ENCODE data around the gene MACO1. TPM values are rescaled to one million over a fixed set of nuclear protein-coding genes. Genes with fewer than 3 reads are reported as not detected.

The MACO1 gene
- total and polyA plus RNA-seq, 2 of the 13 experiments (the other 11 are each of a cell fraction or from before 2014, with no cell fraction given) = 9.7 to 17.0 TPM

- no peak for TF ChIP-seq ZNF788 (CRISPR knock-in tag; IDR thresholded peaks at IDR 0.05; ENCODE audit: borderline replicate concordance)
- no peak for TF ChIP-seq ARID2 (CRISPR knock-in tag; IDR thresholded peaks at IDR 0.05; ENCODE audit: borderline replicate concordance)
- no peak for TF ChIP-seq SIX1 (CRISPR knock-in tag; IDR thresholded peaks at IDR 0.05; ENCODE audit: borderline replicate concordance)
- TF ChIP-seq PRMT3 (CRISPR knock-in tag; IDR thresholded peaks at IDR 0.05; ENCODE audit: borderline replicate concordance, low read depth) = no peak
- TF ChIP-seq CTCF (CRISPR knock-in tag; IDR thresholded peaks at IDR 0.05) = no peak
- no peak for TF ChIP-seq SNRNP70 (IDR thresholded peaks at IDR 0.05; ENCODE audit: low read depth, low read length)
- TF ChIP-seq EP300 (IDR thresholded peaks at IDR 0.05; ENCODE audit: low read depth in 2 of 2, low read length in 2 of 2) = no peak
- no peak for TF ChIP-seq EP300 (CRISPR knock-in tag; IDR thresholded peaks at IDR 0.05; ENCODE audit: borderline replicate concordance)
- TF ChIP-seq FLYWCH1 (CRISPR knock-in tag; IDR thresholded peaks at IDR 0.05) = no peak
- TF ChIP-seq LRRFIP1 (CRISPR knock-in tag; conservative IDR thresholded peaks at IDR 0.05) = no peak
- no peak for TF ChIP-seq TP53 (CRISPR knock-in tag; conservative IDR thresholded peaks at IDR 0.05)
- TF ChIP-seq KLF15 (CRISPR knock-in tag; IDR thresholded peaks at IDR 0.05; ENCODE audit: borderline replicate concordance) = no peak
- ChIA-PET CTCF (ENCODE audit: low intra/inter-chr PET ratio, low total read pairs) (no interaction called here), POLR2A (no interaction called here)
- ATAC-seq = no peak
- Histone ChIP-seq H3K79me2 (ENCODE audit: insufficient read depth, low read length) (peaks cover 2% of the 10 kb centered on the region), H3K9ac (ENCODE audit: insufficient read depth, low read depth, low read length) (no peak overlapping the region), H3K36me3 (replicated peaks in 1 of 2; ENCODE audit: control insufficient read depth in 1 of 2, insufficient read depth in 2 of 2, low read length in 2 of 2) (0 out of 5 replicates have a peak, but pooled peaks cover 1 to 10% of the 10 kb centered on the region in 2 experiments), H3K27me3 (ENCODE audit: control insufficient read depth in 1 of 2, insufficient read depth in 2 of 2, low read length in 2 of 2) (no peaks in the 10 kb centered on the region), H3K4me3 (replicated peaks in 1 of 3; ENCODE audit: insufficient read depth in 1 of 3, low read depth in 2 of 3, low read length in 3 of 3) (no peak overlapping the region), H3K4me2 (ENCODE audit: low read depth, low read length) (no peak overlapping the region), H4K20me1 (ENCODE audit: insufficient read depth, low read length) (0 out of 2 replicates have a peak, but pooled peaks cover 2% of the 10 kb centered on the region), H3K4me1 (ENCODE audit: insufficient read depth, low read length) (no peaks in the 10 kb centered on the region), H2AFZ (ENCODE audit: low read length) (no peak overlapping the region), H3K9me3 (ENCODE audit: low read length) (no peaks in the 10 kb centered on the region), H3K27ac (ENCODE audit: extremely low read length, insufficient read depth, low read length) (no peak overlapping the region)
- no peak for DNase-seq (ENCODE audit: low spot score)
- no peak for FAIRE-seq
- intact Hi-C loops (cut with micrococcal nuclease; ENCODE audit: unreplicated experiment) = no loop called here
- WGBS (ENCODE audit: low lambda C conversion rate) = 98% methylated on average over 1 of the region's 1 CpG
- in situ Hi-C loops (cut with HindIII; ENCODE audit: extremely low pct_ligation_motif_present, low pct_unique_long_range_greater_than_20kb) = no loop called here
- no TSS peak for BruUV-seq (replicated peaks)
Measured at GRCh38 chr1:25467616-25468015, 36.9 kb downstream of the MACO1 start.

Measured in HepG2 (cell line).